H1 (cell line): ENCODE data around the gene COL2A1. TPM values are rescaled to one million over a fixed set of nuclear protein-coding genes. Genes with fewer than 3 reads are reported as not detected.
A peak's percentile ranks its signal among the peaks of the same experiment; 100 is the strongest.

ENCODE experiments used
- CTCF ChIA-PET: fragments of 300-600 bp; sonication (Branson Sonifier 250); formaldehyde crosslinking; loops from one replicate; lab custom pipeline; 2021; ENCODE audit not compliant: partially characterized antibody; lab: Charles Lee
- POLR2A ChIA-PET: fragments of 300-600 bp; sonication (Branson Sonifier 250); formaldehyde crosslinking; loops from one replicate; lab custom pipeline; 2021; ENCODE audit warnings: inconsistent platforms; ENCODE audit not compliant: partially characterized antibody; lab: Charles Lee
- DNase-seq, 2 experiments: peaks; one replicate each; pipeline versions ENCODE4 v3.0.0 to v3.0.0-alpha.2; 2010 to 2022; ENCODE audit warnings: low spot score in 2 of 2, low read depth in 1 of 2, mixed read lengths in 1 of 2
- FAIRE-seq: peaks from 2 replicates; lab custom pipeline; 2011; peaks lifted over from hg19 to GRCh38; lab: Jason Lieb, UNC
- H2AFZ ChIP-seq: 2 replicates; pipeline ENCODE4 v1.8.1; 2012; ENCODE audit warnings: low read length, inconsistent platforms
- H2AK5ac ChIP-seq: 2 replicates; pipeline ENCODE4 v1.6.1; 2013; ENCODE audit warnings: low read depth, low read length
- H2BK120ac ChIP-seq: replicated peaks from 2 replicates; pipeline ENCODE3; 2013; ENCODE audit warnings: low read depth, low read length, inconsistent platforms
- H2BK12ac ChIP-seq: 2 replicates; pipeline ENCODE4 v1.6.1; 2013; ENCODE audit warnings: low read depth, low read length
- H2BK15ac ChIP-seq: 2 replicates; pipeline ENCODE4 v1.6.1; 2013; ENCODE audit warnings: low read length
- H2BK20ac ChIP-seq: 2 replicates; pipeline ENCODE4 v1.6.1; 2013; ENCODE audit warnings: low read length
- H2BK5ac ChIP-seq: 2 replicates; pipeline ENCODE4 v1.6.1; 2013; ENCODE audit warnings: low read depth, low read length
- H3K14ac ChIP-seq: 2 replicates; pipeline ENCODE4 v1.6.1; 2013; ENCODE audit warnings: inconsistent platforms; ENCODE audit not compliant: insufficient read length
- H3K18ac ChIP-seq: 2 replicates; pipeline ENCODE4 v1.6.1; 2013; ENCODE audit warnings: low read length; ENCODE audit errors: extremely low read depth
- H3K23ac ChIP-seq: 2 replicates; pipeline ENCODE4 v1.6.1; 2013; ENCODE audit warnings: inconsistent platforms; ENCODE audit not compliant: insufficient read length
- H3K23me2 ChIP-seq: 2 replicates; pipeline ENCODE4 v1.6.1; 2013; ENCODE audit warnings: low read depth, low read length
- H3K27ac ChIP-seq: 2 replicates; pipeline ENCODE4 v1.6.1; 2011; ENCODE audit warnings: low read depth, low read length, inconsistent platforms
- H3K27me3 ChIP-seq, 4 experiments: replicated peaks in 1 of 4; 1 replicate in 1 of 4; 2 replicates in 3 of 4; pipeline versions ENCODE4 v1.6.1 to v1.8.1; 2011 to 2013; ENCODE audit warnings: low read length in 3 of 4, mild to moderate bottlenecking in 3 of 4, inconsistent platforms in 2 of 4, mixed read lengths in 2 of 4, moderate library complexity in 1 of 4; ENCODE audit not compliant: control insufficient read depth in 3 of 4, insufficient read depth in 3 of 4; ENCODE audit errors: extremely low read depth in 1 of 4
- H3K36me3 ChIP-seq, 4 experiments: 2 replicates each; pipeline versions ENCODE4 v1.6.1 to v1.8.1; 2011 to 2013; ENCODE audit warnings: mild to moderate bottlenecking in 4 of 4, low read length in 3 of 4, moderate library complexity in 2 of 4, control low read depth in 1 of 4, inconsistent platforms in 1 of 4; ENCODE audit not compliant: insufficient read depth in 4 of 4, control insufficient read depth in 2 of 4
- H3K4ac ChIP-seq: replicated peaks from 2 replicates; pipeline ENCODE3; 2013; ENCODE audit warnings: low read length, low read depth, mixed read lengths, inconsistent platforms; ENCODE audit not compliant: insufficient read length
- H3K4me1 ChIP-seq, 4 experiments: replicated peaks in 1 of 4; 1 replicate in 1 of 4; 2 replicates in 3 of 4; pipeline versions ENCODE4 v1.6.1 to v1.8.1; 2011 to 2013; ENCODE audit warnings: low read length in 3 of 4, inconsistent platforms in 2 of 4, mixed read lengths in 1 of 4; ENCODE audit not compliant: insufficient read depth in 4 of 4, control insufficient read depth in 3 of 4
- H3K4me2 ChIP-seq, 2 experiments: 2 replicates each; pipeline versions ENCODE4 v1.6.1 to v1.8.1; 2011 to 2013; ENCODE audit warnings: low read depth in 2 of 2, low read length in 2 of 2, control low read depth in 1 of 2, inconsistent platforms in 1 of 2, mild to moderate bottlenecking in 1 of 2; ENCODE audit not compliant: insufficient read depth in 1 of 2
- H3K4me3 ChIP-seq, 4 experiments: fragments of 200-600, 300-600 bp in 1 of 4; sonication (generic), shearing (Covaris generic), sonication (Bioruptor Twin) in 1 of 4; 2 replicates each; pipeline versions ENCODE4 v1.5.1 to v1.8.1; 2011 to 2016; ENCODE audit warnings: low read length in 4 of 4, low read depth in 3 of 4, control low read depth in 2 of 4, inconsistent platforms in 2 of 4, mild to moderate bottlenecking in 2 of 4, mixed read lengths in 1 of 4, moderate library complexity in 1 of 4; ENCODE audit not compliant: insufficient read depth in 2 of 4; ENCODE audit errors: extremely low read depth in 1 of 4
- H3K56ac ChIP-seq: replicated peaks from 2 replicates; pipeline ENCODE3; 2013; ENCODE audit warnings: low read depth, mild to moderate bottlenecking, mixed read lengths, low read length, inconsistent platforms; ENCODE audit not compliant: insufficient read length
- H3K79me1 ChIP-seq: 2 replicates; pipeline ENCODE4 v1.6.1; 2013; ENCODE audit warnings: low read depth, low read length, control low read depth
- H3K79me2 ChIP-seq, 2 experiments: 2 replicates each; pipeline versions ENCODE4 v1.6.1 to v1.8.1; 2012 to 2013; ENCODE audit warnings: low read length in 2 of 2, mild to moderate bottlenecking in 2 of 2, inconsistent platforms in 1 of 2; ENCODE audit not compliant: insufficient read depth in 2 of 2, control insufficient read depth in 1 of 2
- H3K9ac ChIP-seq, 4 experiments: replicated peaks in 1 of 4; 1 replicate in 1 of 4; 2 replicates in 3 of 4; pipeline versions ENCODE4 v1.6.1 to v1.8.1; 2011 to 2013; ENCODE audit warnings: low read depth in 3 of 4, low read length in 3 of 4, control low read depth in 2 of 4, mild to moderate bottlenecking in 2 of 4, moderate library complexity in 2 of 4, inconsistent platforms in 1 of 4; ENCODE audit errors: extremely low read depth in 1 of 4
- H3K9me3 ChIP-seq, 2 experiments: 2 replicates each; pipeline versions ENCODE4 v1.6.1 to v1.8.1; 2012 to 2013; ENCODE audit warnings: mild to moderate bottlenecking in 2 of 2, moderate library complexity in 2 of 2, control low read depth in 1 of 2, inconsistent platforms in 1 of 2, low read depth in 1 of 2, low read length in 1 of 2, mixed read lengths in 1 of 2; ENCODE audit not compliant: insufficient read depth in 2 of 2
- H4K20me1 ChIP-seq, 2 experiments: replicated peaks in 1 of 2; 2 replicates each; pipeline versions ENCODE3 to v1.8.1; 2011 to 2013; ENCODE audit warnings: inconsistent platforms in 2 of 2, low read length in 2 of 2, mild to moderate bottlenecking in 1 of 2; ENCODE audit not compliant: insufficient read depth in 2 of 2, control insufficient read depth in 1 of 2
- H4K5ac ChIP-seq: 2 replicates; pipeline ENCODE4 v1.6.1; 2013; ENCODE audit warnings: low read length, low read depth, mixed read lengths, inconsistent platforms; ENCODE audit not compliant: insufficient read length
- H4K8ac ChIP-seq: 2 replicates; pipeline ENCODE4 v1.8.0; 2013; ENCODE audit warnings: mild to moderate bottlenecking, moderate library complexity, low read length, inconsistent platforms; ENCODE audit not compliant: insufficient read depth; ENCODE audit errors: extremely low read depth
- H4K91ac ChIP-seq: replicated peaks from 2 replicates; pipeline ENCODE3; 2013; ENCODE audit warnings: low read length, mixed read lengths, inconsistent platforms; ENCODE audit not compliant: insufficient read length
- ASH2L ChIP-seq: fragments of 200-600, 300-600 bp; sonication (generic); IDR thresholded peaks from one replicate; pipeline ENCODE4 v1.7.1; 2017; ENCODE audit warnings: low read length
- BRCA1 ChIP-seq: IDR thresholded peaks from 2 replicates; pipeline ENCODE4 v1.6.1; 2012; ENCODE audit warnings: low read depth, low read length, improper control_type of control experiment
- CEBPB ChIP-seq: IDR thresholded peaks from 2 replicates; pipeline ENCODE4 v1.6.1; 2012; ENCODE audit warnings: low read depth, low read length
- CREB1 ChIP-seq: IDR thresholded peaks from 2 replicates; pipeline ENCODE4 v1.6.1; 2012; ENCODE audit warnings: inconsistent platforms
- CTBP2 ChIP-seq: IDR thresholded peaks from 2 replicates; pipeline ENCODE4 v1.7.0; 2011; ENCODE audit warnings: borderline replicate concordance, mild to moderate bottlenecking, moderate library complexity, mixed read lengths, low read length; ENCODE audit not compliant: insufficient read depth, insufficient read length
- JUN ChIP-seq: IDR thresholded peaks from 2 replicates; pipeline ENCODE4 v1.6.1; 2011; ENCODE audit warnings: low read depth, mild to moderate bottlenecking, improper control_type of control experiment, low read length
- KDM4A ChIP-seq: IDR thresholded peaks from one replicate; pipeline ENCODE4 v1.7.1; 2012; ENCODE audit warnings: low read depth, mild to moderate bottlenecking, moderate library complexity, low read length, inconsistent platforms; ENCODE audit not compliant: severe bottlenecking
- MAFK ChIP-seq: IDR thresholded peaks from 2 replicates; pipeline ENCODE4 v1.6.1; 2012; ENCODE audit warnings: low read depth, mild to moderate bottlenecking, improper control_type of control experiment, low read length
- SIN3A ChIP-seq, 2 experiments: IDR thresholded peaks in 1 of 2; conservative IDR thresholded peaks in 1 of 2; 2 replicates each; pipeline ENCODE4 v1.6.1; 2011 to 2012; ENCODE audit warnings: low read length in 2 of 2, improper control_type of control experiment in 1 of 2, low read depth in 1 of 2, mild to moderate bottlenecking in 1 of 2
- SRF ChIP-seq: IDR thresholded peaks from 2 replicates; pipeline ENCODE4 v1.6.1; 2011; ENCODE audit warnings: mild to moderate bottlenecking, low read depth, low read length, moderate library complexity
- SUZ12 ChIP-seq: fragments of 200-600 bp; sonication (generic); IDR thresholded peaks from 2 replicates; pipeline ENCODE4 v1.6.1; 2012; ENCODE audit warnings: mild to moderate bottlenecking, inconsistent platforms, low read length, moderate library complexity, mixed read lengths
- WGBS, 2 experiments: shearing (Covaris generic) in 1 of 2; methylation state at CpG; one replicate each; pipeline versions ENCODE4 v1.1.6 to v1.1.7; 2013 to 2015; ENCODE audit warnings: low lambda C conversion rate in 2 of 2, mixed read lengths in 2 of 2, inconsistent platforms in 1 of 2, low coverage in 1 of 2, missing lambda C conversion rate in 1 of 2; ENCODE audit not compliant: insufficient replicate concordance in 2 of 2, insufficient coverage in 1 of 2, insufficient read length in 1 of 2; ENCODE audit errors: extremely low coverage in 1 of 2, missing lambda C conversion rate in 1 of 2; 5-methylcytosine and 5-hydroxymethylcytosine counted together
- polyA plus RNA-seq, 7 experiments: library from polyadenylated mRNA; depleted of rRNA in 3 of 7; stranded (reverse) in 5 of 7; unstranded in 2 of 7; fragments of >200 nt in 5 of 7; fragments of 200-250 nt in 2 of 7; gene quantifications; 1 replicate in 5 of 7; 2 replicates in 1 of 7; 4 replicates in 1 of 7; pipeline versions ENCODE4 v1.2.1 to v1.2.3, GENCODE V29; 2011 to 2013; ENCODE audit warnings: missing spikeins in 2 of 7, mixed read lengths in 2 of 7
- total RNA-seq: library from RNA; stranded (reverse); fragmentation: NEBNext Ultra II Directional; extraction: Animal tissue kit (Norgen Biotek cat#: 25700); gene quantifications from 2 replicates; pipeline ENCODE4 v1.2.1, GENCODE V29; 2021
- TF ChIP-seq, protein P1 (sequence below): IDR thresholded peaks from 2 replicates; pipeline ENCODE4 v1.6.1; 2011; ENCODE audit warnings: low read length, improper control_type of control experiment

The COL2A1 gene
- total and polyA plus RNA-seq, 2 of the 8 experiments (the other 6 are each of a cell fraction or from before 2014, with no cell fraction given) = 4.2 to 14.6 TPM

DNA sequence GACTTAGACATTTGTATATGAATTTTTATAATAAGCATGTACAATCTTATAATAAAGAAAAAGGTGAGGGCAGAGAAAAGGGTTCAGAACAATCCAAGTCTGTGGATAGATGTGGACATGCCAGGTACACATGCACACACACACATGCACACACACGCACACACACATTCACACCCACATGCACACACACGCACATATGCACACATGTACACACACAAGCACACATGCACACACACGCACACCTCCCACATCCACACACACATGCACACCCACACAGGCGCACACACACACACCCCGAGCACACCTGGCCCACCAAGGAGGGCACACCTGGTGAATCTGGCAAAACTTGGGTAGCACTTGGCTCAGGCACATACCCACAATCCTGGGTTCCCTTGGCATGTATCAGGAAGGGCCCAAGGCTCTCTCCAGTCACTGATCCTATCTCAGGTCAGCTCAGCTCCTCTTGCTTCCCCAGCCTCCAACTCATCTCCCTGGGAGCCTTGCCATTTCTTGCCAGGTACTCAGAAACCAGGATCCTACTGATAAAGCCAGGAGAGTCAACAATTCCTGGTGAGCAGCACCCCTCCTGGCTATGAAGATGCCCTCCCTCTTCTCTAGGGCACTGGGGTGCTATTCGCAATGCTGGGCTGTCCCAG, 59.5 kb downstream of the COL2A1 start:
- Histone ChIP-seq H3K9me3 (no peaks in the 10 kb centered on the region), H3K9ac (no peak overlapping the region), H4K91ac (peak overlapping the region; percentile 47), H3K79me2 (no peaks in the 10 kb centered on the region), H2AFZ (no peak overlapping the region), H2BK120ac (no peak overlapping the region), H2BK5ac (peak overlapping the region; percentile 9; the same call in 1 of the 2 replicates), H4K20me1 (peaks cover 0 to 2% of the 10 kb centered on the region in 2 experiments), H4K8ac (no peak overlapping the region), H3K18ac (no peak overlapping the region), H3K27ac (no peak overlapping the region), H3K23me2 (peaks cover 6% of the 10 kb centered on the region), H3K23ac (no peak overlapping the region), H3K27me3 (peaks cover 0 to 20% (median 15%) of the 10 kb centered on the region in 4 experiments; a peak in 5 of 7 replicates), H3K4ac (no peak overlapping the region), H3K79me1 (no peaks in the 10 kb centered on the region), H4K5ac (no peak overlapping the region), H2BK20ac (no peak overlapping the region), H3K4me1 (peaks cover 0 to 16% (median 13%) of the 10 kb centered on the region in 4 experiments; a peak in 5 of 7 replicates), H3K4me2 (no peak overlapping the region), H3K4me3 (no peak overlapping the region), H3K56ac (no peak overlapping the region), H3K14ac (no peak overlapping the region), H3K36me3 (no peaks in the 10 kb centered on the region), H2AK5ac (0 out of 2 replicates have a peak overlapping the region, but pooled peaks have one; percentile 54), H2BK15ac (no peak overlapping the region), H2BK12ac (no peak overlapping the region)
- no peak for DNase-seq
- FAIRE-seq = no peak
- CTCF ChIA-PET = interaction anchor here (0.5 to 2.6 kb wide), 4 partner anchors 19 to 163 kb away, joined by 3 to 7 read pairs (median 3); partner anchors contain the start of gene TMEM106C
- POLR2A ChIA-PET = no interaction called here
- 74% methylated on average over 6 of the region's 6 CpGs; no CpG with 5 or more reads in 1 of the 2 experiments for WGBS, 2 experiments
- TF ChIP-seq CTBP2 = no peak
- no peak for TF ChIP-seq CEBPB
- no peak for TF ChIP-seq SUZ12
- TF ChIP-seq BRCA1 = no peak
- no peak for TF ChIP-seq SIN3A (conservative IDR thresholded peaks at IDR 0.05 in 1 of 2, IDR thresholded peaks at IDR 0.05 in 1 of 2; ENCODE audit: low read depth in 1 of 2, low read length in 2 of 2)
- TF ChIP-seq MAFK = no peak
- no peak for TF ChIP-seq ASH2L
- no peak for TF ChIP-seq CREB1
- TF ChIP-seq SRF = no peak
- no peak for TF ChIP-seq JUN
- no peak for TF ChIP-seq KDM4A
- TF ChIP-seq, protein P1, sequence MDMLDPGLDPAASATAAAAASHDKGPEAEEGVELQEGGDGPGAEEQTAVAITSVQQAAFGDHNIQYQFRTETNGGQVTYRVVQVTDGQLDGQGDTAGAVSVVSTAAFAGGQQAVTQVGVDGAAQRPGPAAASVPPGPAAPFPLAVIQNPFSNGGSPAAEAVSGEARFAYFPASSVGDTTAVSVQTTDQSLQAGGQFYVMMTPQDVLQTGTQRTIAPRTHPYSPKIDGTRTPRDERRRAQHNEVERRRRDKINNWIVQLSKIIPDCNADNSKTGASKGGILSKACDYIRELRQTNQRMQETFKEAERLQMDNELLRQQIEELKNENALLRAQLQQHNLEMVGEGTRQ = no peak
